GM19397 (cell line): ENCODE results near the gene GSX1.
"Not testable (repeated sequence)": the region's sequence is repeated elsewhere in the genome, so short reads cannot be mapped to it uniquely, and the experiment has no call there.

ENCODE experiments used
- ATAC-seq: cut with Tn5 transposase; IDR thresholded peaks from one replicate; pipeline ENCODE4 v1.9.1; 2021; ENCODE audit warnings: mild to moderate bottlenecking, moderate library complexity; ENCODE audit not compliant: unreplicated experiment

The GSX1 gene

DNA sequence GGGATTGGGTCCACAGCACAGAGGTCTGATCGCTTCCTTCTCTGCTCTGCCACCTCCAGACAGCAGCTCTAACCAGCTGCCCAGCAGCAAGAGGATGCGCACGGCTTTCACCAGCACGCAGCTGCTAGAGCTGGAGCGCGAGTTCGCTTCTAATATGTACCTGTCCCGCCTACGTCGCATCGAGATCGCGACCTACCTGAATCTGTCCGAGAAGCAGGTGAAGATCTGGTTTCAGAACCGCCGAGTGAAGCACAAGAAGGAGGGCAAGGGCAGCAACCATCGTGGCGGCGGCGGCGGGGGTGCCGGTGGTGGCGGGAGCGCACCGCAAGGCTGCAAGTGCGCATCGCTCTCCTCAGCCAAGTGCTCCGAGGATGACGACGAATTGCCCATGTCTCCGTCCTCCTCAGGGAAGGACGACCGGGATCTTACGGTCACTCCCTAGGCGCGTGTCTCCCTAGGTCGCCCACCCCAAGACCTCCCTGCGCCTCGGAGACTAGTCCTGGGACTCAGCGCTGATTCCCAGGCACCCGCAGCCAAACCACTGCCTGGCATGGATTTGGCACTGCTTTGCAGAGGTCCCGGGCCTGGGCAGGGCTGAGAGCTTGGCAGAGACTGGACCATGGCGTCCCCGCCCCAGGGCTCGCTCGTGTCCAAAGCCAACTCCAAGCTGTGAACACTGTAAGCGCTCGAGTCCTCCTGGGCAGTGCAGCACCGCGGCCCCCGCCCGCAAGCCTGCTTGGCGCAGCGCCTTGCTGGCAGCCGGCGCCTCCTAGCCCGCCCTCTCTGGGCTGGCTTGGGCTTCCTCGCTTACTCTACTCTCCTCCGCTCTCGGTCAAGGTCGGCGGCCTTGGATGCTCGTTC, 1.5 kb downstream of the GSX1 start:
- ATAC-seq = no peak

- ATAC-seq = no peak
These were observed 2.0 kb downstream of the GSX1 start for GRCh38 chr13:27794368-27794691.

DNA sequence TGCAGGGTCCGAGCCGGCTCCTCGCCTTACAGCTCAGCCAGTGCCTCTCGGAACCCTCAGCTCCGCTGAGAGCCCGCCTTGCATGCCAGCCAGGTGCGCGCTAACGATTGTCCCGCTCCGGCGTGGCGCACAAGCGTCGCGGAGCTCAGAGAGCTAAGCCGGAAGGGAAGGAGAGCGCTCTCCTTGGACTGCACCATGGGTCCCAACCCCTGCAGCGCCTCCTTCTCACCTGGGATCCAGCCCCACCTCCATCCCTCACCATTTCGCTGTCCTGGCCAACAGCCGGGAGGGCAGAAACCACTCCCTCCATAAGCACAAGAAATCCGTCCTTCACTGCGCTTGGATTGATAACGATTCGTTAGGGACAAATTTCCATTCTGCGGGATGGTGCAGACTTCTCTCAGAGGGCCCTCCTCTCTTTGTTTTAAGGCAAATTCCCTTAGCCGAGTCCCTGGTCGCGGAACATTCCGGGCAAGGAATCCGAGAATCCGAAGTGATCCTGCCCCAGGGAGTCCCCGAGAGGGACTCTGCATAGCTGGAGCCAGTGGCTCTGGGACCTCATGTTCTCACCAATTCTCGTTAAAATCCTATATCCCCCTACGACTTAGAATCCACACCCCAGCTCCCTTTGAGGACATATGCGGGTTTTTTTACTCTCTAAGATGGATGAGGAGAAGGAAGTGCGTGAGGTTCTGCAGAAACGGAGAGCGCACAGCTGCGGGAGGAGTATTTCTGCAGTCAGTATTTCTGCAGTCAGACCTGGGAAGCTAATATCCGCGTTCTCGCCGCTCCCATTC, 2.8 kb downstream of the GSX1 start:
- no peak for ATAC-seq

- no peak for ATAC-seq
These were observed 3.4 kb downstream of the GSX1 start for GRCh38 chr13:27795718-27796019.

DNA sequence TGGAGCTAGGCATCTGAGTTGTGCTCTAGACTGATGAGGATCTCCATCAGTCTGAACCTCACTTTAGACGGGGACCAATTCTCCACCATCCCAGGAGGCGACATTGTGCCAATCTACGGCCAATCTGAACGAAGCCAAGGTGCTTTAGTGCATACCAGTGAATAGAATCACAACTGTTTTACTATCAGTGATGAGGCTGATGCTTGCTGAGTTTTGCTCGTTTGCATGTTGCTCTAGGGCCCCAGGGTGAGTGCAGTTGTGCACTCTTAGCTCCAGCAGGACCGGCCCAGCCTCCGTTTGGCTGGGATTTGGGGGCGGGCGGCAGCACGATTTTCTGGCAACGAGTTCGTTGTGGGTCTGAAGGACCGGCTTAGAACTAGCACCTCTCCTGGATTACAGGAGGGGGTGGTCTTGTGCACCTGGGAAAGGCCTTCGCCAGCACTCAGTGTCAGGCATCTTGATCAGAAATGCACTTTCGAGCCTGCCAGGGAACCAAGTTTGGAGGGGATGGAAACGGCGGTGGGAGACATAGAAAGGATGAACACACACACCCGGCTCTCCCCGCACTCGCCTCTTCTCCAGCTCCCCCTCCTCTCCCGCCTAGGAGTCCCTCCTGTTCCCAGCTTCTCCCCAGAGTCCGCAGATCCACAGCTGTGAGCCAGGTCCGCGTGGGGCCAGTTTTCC, 4.4 kb downstream of the GSX1 start:
- ATAC-seq = no peak

DNA sequence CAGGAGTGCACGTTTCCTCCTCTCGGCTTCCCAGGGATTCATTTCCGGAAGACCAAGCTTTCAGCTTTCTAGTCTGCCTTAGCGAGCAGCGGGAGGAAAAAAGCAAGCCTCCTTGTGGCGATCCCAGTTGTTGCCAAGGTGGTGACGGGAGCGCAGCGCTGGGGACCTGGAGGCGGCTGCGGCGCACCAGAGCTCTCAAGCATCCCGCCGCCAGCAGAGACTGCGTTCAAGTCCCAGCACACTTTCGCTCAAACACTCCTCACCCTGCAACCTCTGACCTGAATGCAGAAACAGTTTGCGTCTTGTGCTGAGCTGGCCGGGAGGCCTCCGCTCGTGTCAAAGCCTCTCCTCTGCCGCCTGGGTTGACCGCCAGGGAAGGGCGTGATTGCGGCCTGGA, 4.9 kb downstream of the GSX1 start:
- ATAC-seq = no peak

DNA sequence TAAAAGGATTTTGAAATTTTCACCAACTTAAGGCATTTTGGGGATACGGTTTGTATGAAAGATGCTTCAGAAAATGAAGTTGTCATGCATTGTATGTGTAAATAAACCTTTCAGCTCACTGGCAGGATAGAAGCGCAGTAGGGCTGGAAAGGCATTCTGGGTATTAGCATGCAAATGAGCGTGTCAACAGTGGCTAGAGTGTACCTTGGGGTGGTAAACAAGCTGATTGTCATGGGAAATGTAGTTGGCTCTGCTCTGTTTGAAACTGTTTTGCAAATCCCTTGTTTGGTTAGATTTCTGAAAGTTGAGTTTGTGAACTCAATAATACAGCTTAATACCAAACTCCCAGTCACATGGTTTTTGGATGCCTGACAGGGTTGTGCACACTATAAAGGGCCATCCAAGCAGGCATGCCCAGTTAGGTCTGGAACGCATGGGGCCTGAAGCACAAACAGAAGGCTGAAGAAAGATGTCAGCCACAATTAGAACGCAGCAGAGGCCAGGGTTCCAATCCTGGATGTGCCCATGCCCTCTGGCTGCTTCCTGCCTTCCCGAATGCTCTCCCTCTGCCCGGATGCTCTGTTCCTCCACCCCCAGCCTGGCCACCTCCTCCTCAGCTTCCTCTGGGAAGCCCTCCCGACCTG, 14.6 kb downstream of the GSX1 start:
- ATAC-seq = no peak

GRCh38 chr13:27808851-27809550, 16.7 kb downstream of the GSX1 start:
- ATAC-seq = no peak

DNA sequence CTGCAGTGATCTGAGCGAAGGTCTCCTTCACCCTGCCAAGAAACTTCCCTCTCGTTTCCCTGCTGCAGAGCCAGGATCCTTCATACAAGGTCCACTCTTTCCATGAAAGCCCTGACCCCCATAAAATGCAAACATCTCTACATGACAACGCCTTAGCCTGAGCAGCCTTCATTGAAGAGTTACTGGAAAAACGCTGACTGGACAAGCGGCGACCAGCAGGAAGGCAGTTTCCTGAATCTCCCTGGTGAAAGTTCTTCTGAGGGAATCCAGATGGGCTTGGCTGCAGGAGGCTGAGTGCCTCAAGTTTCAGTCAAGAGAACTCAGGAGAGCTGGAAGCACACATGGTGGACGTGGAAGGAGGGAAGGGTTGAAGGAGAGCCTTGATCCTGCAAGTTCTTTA, 17.7 kb downstream of the GSX1 start:
- ATAC-seq = no peak

DNA sequence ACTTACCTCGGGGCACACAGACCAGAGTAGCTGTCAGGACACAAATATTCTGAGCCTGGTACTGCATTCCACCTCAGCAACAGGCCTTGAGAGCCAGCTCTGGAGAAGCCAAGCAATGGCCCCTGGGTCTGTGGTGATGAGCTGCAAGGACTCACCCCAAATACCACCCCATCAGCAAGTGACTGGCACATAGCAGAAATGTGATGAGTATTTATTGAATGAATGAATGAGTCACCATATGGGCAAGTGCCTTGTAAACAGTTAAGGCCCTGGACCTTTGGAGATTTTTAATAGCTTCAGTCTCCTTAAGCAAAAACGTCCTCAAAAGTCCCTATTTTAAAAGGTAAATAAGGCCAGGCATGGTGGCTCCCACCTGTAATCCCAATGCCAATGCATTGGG, 18.2 kb downstream of the GSX1 start:
- no peak for ATAC-seq

GRCh38 chr13:27813826-27814225, 21.5 kb downstream of the GSX1 start:
- ATAC-seq = no peak

GRCh38 chr13:27817832-27818231, 25.5 kb downstream of the GSX1 start:
- not testable (repeated sequence) for ATAC-seq

GRCh38 chr13:27820524-27821482, 28.5 kb downstream of the GSX1 start:
- no peak for ATAC-seq

GRCh38 chr13:27821566-27821965, 29.3 kb downstream of the GSX1 start:
- ATAC-seq = no peak

DNA sequence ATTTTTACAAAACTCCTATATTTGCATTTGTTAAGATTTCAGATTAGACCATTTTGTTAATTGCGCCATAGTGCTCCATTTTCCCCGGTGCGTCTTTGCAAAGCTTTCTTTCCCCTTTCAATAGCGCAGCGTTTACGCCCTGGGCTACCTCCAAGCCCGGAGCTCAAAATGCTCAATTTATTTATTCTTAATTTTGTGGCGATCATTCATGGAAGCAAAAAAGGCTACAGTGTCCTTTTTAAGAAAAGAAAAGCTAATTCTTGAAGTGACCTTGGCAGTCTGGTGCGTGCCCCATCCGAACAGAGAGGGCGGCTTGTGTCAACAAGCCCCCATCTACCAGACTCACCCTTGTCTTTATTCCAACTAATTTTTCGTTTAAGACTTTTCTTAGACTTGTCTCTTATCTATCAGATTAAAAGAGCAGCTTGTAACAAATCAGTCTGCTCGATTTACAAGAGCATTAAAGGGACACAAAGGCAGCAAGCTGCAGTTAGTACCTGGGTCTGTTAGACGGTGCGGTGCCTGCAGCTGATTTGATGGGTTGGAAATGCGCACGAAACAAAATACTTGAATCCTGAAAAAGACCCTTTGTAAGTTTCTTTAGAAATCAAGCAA, 30.1 kb downstream of the GSX1 start:
- ATAC-seq = no peak

DNA sequence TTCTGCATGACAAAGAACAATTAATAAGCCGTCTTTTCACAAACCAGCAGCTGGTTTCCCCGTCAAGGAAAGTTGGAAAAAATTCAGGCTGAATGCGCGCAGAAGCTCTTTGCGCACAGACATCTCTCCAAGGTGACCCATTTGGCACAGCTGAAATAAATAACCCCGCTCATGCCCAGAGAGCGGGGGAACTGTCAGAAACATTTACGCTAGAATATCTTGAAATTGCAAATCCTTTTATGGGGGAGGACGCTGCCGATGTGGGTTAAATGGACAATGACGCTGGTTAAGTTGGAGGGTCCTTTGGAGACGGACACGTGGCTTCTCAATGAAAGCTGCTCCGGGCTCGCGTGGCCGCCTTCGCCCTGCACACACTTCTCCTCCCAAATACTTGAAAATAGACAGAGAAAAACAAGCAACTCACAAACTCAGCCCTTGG, 30.6 kb downstream of the GSX1 start:
- no peak for ATAC-seq

- no peak for ATAC-seq
These were observed 31.8 kb downstream of the GSX1 start for GRCh38 chr13:27824121-27824520.

DNA sequence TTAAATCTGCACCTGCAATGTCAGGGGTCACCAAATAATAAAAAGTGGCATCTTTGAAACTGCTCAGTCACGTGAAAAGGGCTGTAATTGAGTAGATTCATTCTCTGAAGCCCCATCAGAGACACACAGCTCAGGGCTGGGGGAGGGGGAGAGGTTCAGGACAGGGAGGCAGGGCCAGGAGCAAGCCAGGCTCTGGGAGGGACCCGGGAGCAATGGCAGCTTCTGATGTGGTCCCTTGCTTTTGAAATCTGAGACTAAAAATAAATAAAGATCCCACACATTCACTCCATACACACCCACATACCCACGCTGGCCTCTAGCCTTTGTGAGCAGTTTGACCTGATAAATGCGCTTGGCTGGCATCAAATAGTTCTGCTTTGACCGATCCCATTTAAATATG, 32.8 kb downstream of the GSX1 start:
- ATAC-seq = no peak
